H1 (cell line): ENCODE data around the gene TTC24. TPM values are rescaled to one million over a fixed set of nuclear protein-coding genes. Genes with fewer than 3 reads are reported as not detected.
A peak's percentile ranks its signal among the peaks of the same experiment; 100 is the strongest.

ENCODE experiments used
- BACH1 ChIP-seq: IDR thresholded peaks from 2 replicates; pipeline ENCODE4 v1.6.1; 2012; ENCODE audit warnings: low read length, improper control_type of control experiment
- CBX5 ChIP-seq: fragments of 300-800, 300-1000 bp; sonication (generic); IDR thresholded peaks from 2 replicates; pipeline ENCODE4 v1.7.1; 2016; ENCODE audit warnings: antibody characterized with exemption, low read length, low read depth
- CBX8 ChIP-seq: fragments of 300-800, 300-1000 bp; sonication (generic); IDR thresholded peaks from 2 replicates; pipeline ENCODE4 v1.7.1; 2016; ENCODE audit warnings: low read depth, low read length, borderline replicate concordance
- CHD2 ChIP-seq: IDR thresholded peaks from 2 replicates; pipeline ENCODE4 v1.6.1; 2012; ENCODE audit warnings: low read length, improper control_type of control experiment
- CTBP2 ChIP-seq: IDR thresholded peaks from 2 replicates; pipeline ENCODE4 v1.7.0; 2011; ENCODE audit warnings: borderline replicate concordance, mild to moderate bottlenecking, moderate library complexity, mixed read lengths, low read length; ENCODE audit not compliant: insufficient read depth, insufficient read length
- EGR1 ChIP-seq: IDR thresholded peaks from 2 replicates; pipeline ENCODE4 v1.6.1; 2011; ENCODE audit warnings: low read depth, low read length, borderline replicate concordance
- KDM4A ChIP-seq: IDR thresholded peaks from one replicate; pipeline ENCODE4 v1.7.1; 2012; ENCODE audit warnings: low read depth, mild to moderate bottlenecking, moderate library complexity, low read length, inconsistent platforms; ENCODE audit not compliant: severe bottlenecking
- NANOG ChIP-seq: IDR thresholded peaks from 2 replicates; pipeline ENCODE4 v1.6.1; 2011; ENCODE audit warnings: low read length, low read depth, mild to moderate bottlenecking, inconsistent platforms; ENCODE audit not compliant: insufficient read depth, poor library complexity, severe bottlenecking
- NRF1 ChIP-seq: IDR thresholded peaks from 2 replicates; pipeline ENCODE4 v1.6.1; 2011; ENCODE audit warnings: mild to moderate bottlenecking, low read depth, low read length, improper control_type of control experiment
- PHF8 ChIP-seq: fragments of 200-600 bp; sonication (generic); conservative IDR thresholded peaks from 2 replicates; pipeline ENCODE4 v1.7.1; 2012; ENCODE audit warnings: low read depth, mild to moderate bottlenecking, inconsistent platforms, low read length, moderate library complexity
- POU5F1 ChIP-seq: IDR thresholded peaks from 2 replicates; pipeline ENCODE4 v1.6.1; 2011; ENCODE audit warnings: low read depth, mild to moderate bottlenecking, low read length, moderate library complexity
- RNF2 ChIP-seq: fragments of 200-900, 300-1000 bp; sonication (generic); IDR thresholded peaks from 2 replicates; pipeline ENCODE4 v1.7.1; 2016; ENCODE audit warnings: borderline replicate concordance, low read depth, mild to moderate bottlenecking, antibody characterized with exemption, low read length; ENCODE audit not compliant: poor library complexity, severe bottlenecking; ENCODE audit errors: missing control alignments
- RXRA ChIP-seq: IDR thresholded peaks from 2 replicates; pipeline ENCODE4 v1.6.1; 2011; ENCODE audit warnings: low read depth, mild to moderate bottlenecking, low read length, moderate library complexity; ENCODE audit not compliant: insufficient read depth
- SIN3A ChIP-seq, 2 experiments: IDR thresholded peaks in 1 of 2; conservative IDR thresholded peaks in 1 of 2; 2 replicates each; pipeline ENCODE4 v1.6.1; 2011 to 2012; ENCODE audit warnings: low read length in 2 of 2, improper control_type of control experiment in 1 of 2, low read depth in 1 of 2, mild to moderate bottlenecking in 1 of 2
- SIRT6 ChIP-seq: IDR thresholded peaks from one replicate; pipeline ENCODE4 v1.7.1; 2012; ENCODE audit warnings: low read length, inconsistent platforms
- SP1 ChIP-seq: IDR thresholded peaks from 2 replicates; pipeline ENCODE4 v1.6.1; 2011; ENCODE audit warnings: low read depth, low read length
- SP2 ChIP-seq: IDR thresholded peaks from 2 replicates; pipeline ENCODE4 v1.6.1; 2012; ENCODE audit warnings: mild to moderate bottlenecking, low read length, inconsistent platforms
- SP4 ChIP-seq: IDR thresholded peaks from 2 replicates; pipeline ENCODE4 v1.6.1; 2012; ENCODE audit warnings: low read length, inconsistent platforms
- TEAD4 ChIP-seq: IDR thresholded peaks from 2 replicates; pipeline ENCODE4 v1.6.1; 2012; ENCODE audit warnings: low read depth, low read length, inconsistent platforms, mixed read lengths
- YY1 ChIP-seq: IDR thresholded peaks from 2 replicates; pipeline ENCODE4 v1.6.1; 2011; ENCODE audit warnings: low read depth, mild to moderate bottlenecking, low read length
- polyA plus RNA-seq, 7 experiments: library from polyadenylated mRNA; depleted of rRNA in 3 of 7; stranded (reverse) in 5 of 7; unstranded in 2 of 7; fragments of >200 nt in 5 of 7; fragments of 200-250 nt in 2 of 7; gene quantifications; 1 replicate in 5 of 7; 2 replicates in 1 of 7; 4 replicates in 1 of 7; pipeline versions ENCODE4 v1.2.1 to v1.2.3, GENCODE V29; 2011 to 2013; ENCODE audit warnings: missing spikeins in 2 of 7, mixed read lengths in 2 of 7
- total RNA-seq: library from RNA; stranded (reverse); fragmentation: NEBNext Ultra II Directional; extraction: Animal tissue kit (Norgen Biotek cat#: 25700); gene quantifications from 2 replicates; pipeline ENCODE4 v1.2.1, GENCODE V29; 2021
- TF ChIP-seq, protein P1 (sequence below): IDR thresholded peaks from 2 replicates; pipeline ENCODE4 v1.6.1; 2011; ENCODE audit warnings: low read depth, mild to moderate bottlenecking, low read length; ENCODE audit not compliant: insufficient read depth
- TF ChIP-seq, protein P2 (sequence below): IDR thresholded peaks from 2 replicates; pipeline ENCODE4 v1.6.1; 2012; ENCODE audit warnings: low read length, inconsistent platforms

Gene TTC24
- total and polyA plus RNA-seq, 2 of the 8 experiments (the other 6 are each of a cell fraction or from before 2014, with no cell fraction given) = 0.08 TPM; not detected in 1

DNA sequence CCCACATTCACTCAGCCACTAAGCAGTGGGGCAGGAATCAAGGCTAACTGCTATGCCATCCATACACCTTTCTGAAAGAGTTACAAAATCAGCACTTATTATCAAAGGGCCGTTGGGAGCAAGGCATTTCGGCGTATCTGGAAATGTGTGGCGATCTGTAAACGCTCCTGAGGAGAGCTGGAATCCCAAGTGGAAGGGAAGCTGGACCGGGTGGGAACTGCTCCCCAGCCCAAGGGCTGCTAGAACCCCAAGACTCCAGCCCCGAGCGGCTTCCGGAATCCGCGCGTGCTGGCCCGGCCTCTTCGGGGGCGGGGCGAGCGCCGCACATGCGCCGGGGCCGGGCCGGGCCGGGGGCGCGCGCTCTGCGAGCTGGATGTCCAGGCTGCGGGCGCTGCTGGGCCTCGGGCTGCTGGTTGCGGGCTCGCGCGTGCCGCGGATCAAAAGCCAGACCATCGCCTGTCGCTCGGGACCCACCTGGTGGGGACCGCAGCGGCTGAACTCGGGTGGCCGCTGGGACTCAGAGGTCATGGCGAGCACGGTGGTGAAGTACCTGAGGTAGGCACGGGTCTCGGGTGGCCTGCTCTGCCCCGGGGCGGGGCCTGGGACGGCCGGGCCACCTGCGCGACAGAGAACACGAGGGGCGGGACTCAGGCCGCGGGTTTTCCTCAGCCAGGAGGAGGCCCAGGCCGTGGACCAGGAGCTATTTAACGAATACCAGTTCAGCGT, 12.1 kb downstream of the TTC24 start, which contains the start of gene NAXE (continued):
- TF ChIP-seq POU5F1 (no peak), YY1 (no peak), SIRT6 (no peak), NANOG (no peak), SP4 (no peak), NRF1 (peak; percentile 40; the same call in 1 of the 2 replicates), CBX5 (no peak), KDM4A (peak; percentile 76), RNF2 (no peak), SP2 (no peak), CTBP2 (no peak), RXRA (no peak), TEAD4 (0 out of 2 replicates have a peak, but pooled peaks have one; percentile 12), PHF8 (peak; percentile 83), CBX8 (no peak), SIN3A (conservative IDR thresholded peaks at IDR 0.05 in 1 of 2, IDR thresholded peaks at IDR 0.05 in 1 of 2; ENCODE audit: low read depth in 1 of 2, low read length in 2 of 2) (no peak), EGR1 (no peak), CHD2 (no peak), SP1 (peak; percentile 63; the same call in 1 of the 2 replicates), BACH1 (peak; percentile 45; the same call in 1 of the 2 replicates)
- TF ChIP-seq, protein P1, sequence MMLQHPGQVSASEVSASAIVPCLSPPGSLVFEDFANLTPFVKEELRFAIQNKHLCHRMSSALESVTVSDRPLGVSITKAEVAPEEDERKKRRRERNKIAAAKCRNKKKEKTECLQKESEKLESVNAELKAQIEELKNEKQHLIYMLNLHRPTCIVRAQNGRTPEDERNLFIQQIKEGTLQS = no peak
- TF ChIP-seq, protein P2, sequence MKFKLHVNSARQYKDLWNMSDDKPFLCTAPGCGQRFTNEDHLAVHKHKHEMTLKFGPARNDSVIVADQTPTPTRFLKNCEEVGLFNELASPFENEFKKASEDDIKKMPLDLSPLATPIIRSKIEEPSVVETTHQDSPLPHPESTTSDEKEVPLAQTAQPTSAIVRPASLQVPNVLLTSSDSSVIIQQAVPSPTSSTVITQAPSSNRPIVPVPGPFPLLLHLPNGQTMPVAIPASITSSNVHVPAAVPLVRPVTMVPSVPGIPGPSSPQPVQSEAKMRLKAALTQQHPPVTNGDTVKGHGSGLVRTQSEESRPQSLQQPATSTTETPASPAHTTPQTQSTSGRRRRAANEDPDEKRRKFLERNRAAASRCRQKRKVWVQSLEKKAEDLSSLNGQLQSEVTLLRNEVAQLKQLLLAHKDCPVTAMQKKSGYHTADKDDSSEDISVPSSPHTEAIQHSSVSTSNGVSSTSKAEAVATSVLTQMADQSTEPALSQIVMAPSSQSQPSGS = no peak
